IMR-90 (cell line): ENCODE measurements around the gene COL4A1. TPM values are rescaled to one million over a fixed set of nuclear protein-coding genes. Genes with fewer than 3 reads are reported as not detected.

Experiments
- ATAC-seq: fragments of 200-7000 bp; cut with Tn5 transposase; 2 replicates; pipeline ENCODE4 v1.9.1; 2020; ENCODE audit warnings: low read depth, mild to moderate bottlenecking, moderate library complexity
- BruUV-seq: library from RNA; stranded (reverse); fragments of 400-500 nt; replicated peaks from 2 replicates; lab custom pipeline; 2021; lab: Mats Ljungman, UMichigan
- CTCF ChIA-PET: fragments of 300-600 bp; formaldehyde crosslinking; extraction: SDS; loops from one replicate; lab custom pipeline; 2021; ENCODE audit warnings: antibody characterized with exemption; lab: Yijun Ruan, JAX
- POLR2A ChIA-PET: fragments of 300-600 bp; sonication (Branson Sonifier 250); formaldehyde crosslinking; loops from one replicate; lab custom pipeline; 2022; ENCODE audit warnings: antibody characterized with exemption; ENCODE audit not compliant: unreplicated experiment; lab: Charles Lee
- DNase-seq: peaks from one replicate; pipeline ENCODE4 v3.0.0; 2013
- H2AFZ ChIP-seq: replicated peaks from 2 replicates; pipeline ENCODE3; 2013; ENCODE audit warnings: low read length, mild to moderate bottlenecking; ENCODE audit not compliant: poor library complexity
- H2AK5ac ChIP-seq: 2 replicates; pipeline ENCODE4 v1.6.1; 2013; ENCODE audit warnings: low read depth, low read length, inconsistent platforms
- H2AK9ac ChIP-seq: replicated peaks from 2 replicates; pipeline ENCODE3; 2013; ENCODE audit warnings: mild to moderate bottlenecking, low read depth, low read length, moderate library complexity; ENCODE audit not compliant: poor library complexity
- H2BK120ac ChIP-seq: 2 replicates; pipeline ENCODE4 v1.6.1; 2013; ENCODE audit warnings: low read depth, low read length, inconsistent platforms
- H2BK15ac ChIP-seq: 3 replicates; pipeline ENCODE4 v1.6.1; 2013; ENCODE audit warnings: low read depth, low read length, inconsistent platforms
- H2BK20ac ChIP-seq: 2 replicates; pipeline ENCODE4 v1.6.1; 2013; ENCODE audit warnings: low read depth, mild to moderate bottlenecking, inconsistent platforms, low read length, moderate library complexity
- H2BK5ac ChIP-seq: 2 replicates; pipeline ENCODE4 v1.6.1; 2013; ENCODE audit warnings: mild to moderate bottlenecking, low read depth, low read length, inconsistent platforms; ENCODE audit not compliant: poor library complexity, severe bottlenecking
- H3K14ac ChIP-seq: replicated peaks from 2 replicates; pipeline ENCODE4 v1.6.1; 2013; ENCODE audit warnings: low read depth, low read length, inconsistent platforms
- H3K18ac ChIP-seq: 2 replicates; pipeline ENCODE4 v1.6.1; 2013; ENCODE audit warnings: low read depth, low read length, control low read depth
- H3K23ac ChIP-seq: 2 replicates; pipeline ENCODE4 v1.6.1; 2013; ENCODE audit warnings: low read depth, low read length, inconsistent platforms
- H3K27ac ChIP-seq: 2 replicates; pipeline ENCODE4 v1.5.1; 2013; ENCODE audit warnings: mild to moderate bottlenecking, control low read depth, low read length; ENCODE audit not compliant: insufficient read depth
- H3K27me3 ChIP-seq: 2 replicates; pipeline ENCODE4 v1.6.1; 2013; ENCODE audit warnings: low read length; ENCODE audit not compliant: control insufficient read depth, insufficient read depth
- H3K36me3 ChIP-seq: 2 replicates; pipeline ENCODE4 v1.6.1; 2013; ENCODE audit warnings: low read length, mixed read lengths; ENCODE audit not compliant: control insufficient read depth, insufficient read depth
- H3K4ac ChIP-seq: 2 replicates; pipeline ENCODE4 v1.6.1; 2013; ENCODE audit warnings: low read depth, low read length, inconsistent platforms
- H3K4me1 ChIP-seq: 2 replicates; pipeline ENCODE4 v1.6.1; 2013; ENCODE audit warnings: low read length, mixed read lengths; ENCODE audit not compliant: control insufficient read depth, insufficient read depth
- H3K4me2 ChIP-seq: 2 replicates; pipeline ENCODE4 v1.6.1; 2013; ENCODE audit warnings: low read depth, mild to moderate bottlenecking, control low read depth, low read length, moderate library complexity
- H3K4me3 ChIP-seq: 2 replicates; pipeline ENCODE4 v1.5.1; 2013; ENCODE audit warnings: low read depth, mild to moderate bottlenecking, control low read depth, low read length, moderate library complexity; ENCODE audit not compliant: insufficient read depth
- H3K56ac ChIP-seq: 2 replicates; pipeline ENCODE4 v1.6.1; 2013; ENCODE audit warnings: low read length, inconsistent platforms; ENCODE audit not compliant: insufficient read depth; ENCODE audit errors: extremely low read depth
- H3K79me1 ChIP-seq, 2 experiments: 2 replicates each; pipeline ENCODE4 v1.6.1; 2013; ENCODE audit warnings: low read length in 2 of 2, inconsistent platforms in 1 of 2, low read depth in 1 of 2
- H3K9ac ChIP-seq: 2 replicates; pipeline ENCODE4 v1.6.1; 2013; ENCODE audit warnings: low read depth, low read length, control low read depth
- H3K9me1 ChIP-seq: 2 replicates; pipeline ENCODE4 v1.6.1; 2013; ENCODE audit warnings: low read length, inconsistent platforms; ENCODE audit not compliant: insufficient read depth
- H3K9me3 ChIP-seq: 2 replicates; pipeline ENCODE4 v1.6.1; 2013; ENCODE audit warnings: low read length; ENCODE audit not compliant: control insufficient read depth, insufficient read depth
- H4K20me1 ChIP-seq: 2 replicates; pipeline ENCODE4 v1.6.1; 2013; ENCODE audit warnings: low read length, inconsistent platforms; ENCODE audit not compliant: insufficient read depth
- H4K5ac ChIP-seq: 2 replicates; pipeline ENCODE4 v1.6.1; 2013; ENCODE audit warnings: mild to moderate bottlenecking, low read depth, low read length, control low read depth
- H4K8ac ChIP-seq, 2 experiments: 2 replicates each; pipeline ENCODE4 v1.6.1; 2013; ENCODE audit warnings: low read depth in 2 of 2, low read length in 2 of 2, control low read depth in 1 of 2, inconsistent platforms in 1 of 2
- H4K91ac ChIP-seq: 2 replicates; pipeline ENCODE4 v1.6.1; 2013; ENCODE audit warnings: low read depth, low read length, inconsistent platforms; ENCODE audit not compliant: insufficient read depth
- BHLHE40 ChIP-seq: fragments of 150-350 bp; IDR thresholded peaks from 2 replicates; pipeline ENCODE4 v1.6.1; 2016; ENCODE audit warnings: mild to moderate bottlenecking, low read depth, low read length
- ELK1 ChIP-seq: fragments of 150-350 bp; IDR thresholded peaks from 2 replicates; pipeline ENCODE4 v1.6.1; 2016; ENCODE audit warnings: low read depth, mild to moderate bottlenecking, low read length, moderate library complexity, borderline replicate concordance
- FOS ChIP-seq: fragments of 150-350 bp; IDR thresholded peaks from 2 replicates; pipeline ENCODE4 v1.6.1; 2016; ENCODE audit warnings: low read depth, low read length
- POLR2A ChIP-seq: IDR thresholded peaks from 2 replicates; pipeline ENCODE4 v1.6.1; 2012; ENCODE audit warnings: mild to moderate bottlenecking, low read depth, low read length
- WGBS, 2 experiments: methylation state at CpG; one replicate each; pipeline versions ENCODE4 v1.1.5 to v1.1.7; 2013; ENCODE audit warnings: missing lambda C conversion rate in 2 of 2; ENCODE audit not compliant: insufficient read length in 1 of 2; ENCODE audit errors: extremely low coverage in 2 of 2; 5-methylcytosine and 5-hydroxymethylcytosine counted together
- dilution Hi-C: fragments of 300-500 bp; cut with HindIII; formaldehyde crosslinking; loops from one replicate; pipeline ENCODE4 v1.14.3; 2018; ENCODE audit warnings: low sequenced_read_pairs; ENCODE audit not compliant: unreplicated experiment
- in situ Hi-C: fragments of 300-500 bp; cut with MboI; formaldehyde crosslinking; loops from 3 replicates; pipeline ENCODE4 v1.14.3; 2019; ENCODE audit warnings: low sequenced_read_pairs, inconsistent platforms, mixed read lengths
- intact Hi-C: fragments of 100-400 bp; cut with micrococcal nuclease; formaldehyde crosslinking; loops from 2 replicates; pipeline ENCODE4 v1.10.0; 2022
- polyA plus RNA-seq, 3 experiments: library from polyadenylated mRNA; depleted of rRNA; stranded (reverse); fragments of >200 nt; gene quantifications; 2 replicates each; pipeline ENCODE4 v1.2.3, GENCODE V29; 2012; ENCODE audit warnings: low replicate concordance in 1 of 3
- total RNA-seq: library from RNA; depleted of rRNA; stranded (reverse); fragments of >200 nt; gene quantifications from 2 replicates; pipeline ENCODE4 v1.2.3, GENCODE V29; 2012

The COL4A1 gene
- total and polyA plus RNA-seq, 2 of the 4 experiments (the other 2 are of a cell fraction) = 230 to 337 TPM

- peak overlapping the region; percentile 99 for H3K14ac ChIP-seq
- dilution Hi-C loops (no loop called here), in situ Hi-C loops (no loop called here), intact Hi-C loops (loop anchor here (2.0 to 5.0 kb wide), 3 partner anchors 33 to 72 kb away; partner anchors contain the start of genes COL4A1 and COL4A2)
- H3K9ac ChIP-seq = peak overlapping the region; percentile 92
- WGBS, 2 experiments = no CpG with 5 or more reads among the region's 9 CpGs
- H2BK20ac ChIP-seq = peak overlapping the region; percentile 95
- peaks cover 53% of the 10 kb centered on the region for H3K4me1 ChIP-seq
- H2BK15ac ChIP-seq = peak overlapping the region; percentile 87
- H3K36me3 ChIP-seq = peaks cover 10% of the 10 kb centered on the region
- peak overlapping the region; percentile 97 for H3K56ac ChIP-seq
- ChIA-PET POLR2A (interaction anchor here (0.9 kb wide), 1 partner anchor 35 kb away, joined by 3 read pairs; no protein-coding TSS in a partner anchor), CTCF (no interaction called here)
- no peaks in the 10 kb centered on the region for H3K9me3 ChIP-seq
- TF ChIP-seq POLR2A (peak; percentile 17; the same call in 1 of the 2 replicates), BHLHE40 (no peak), ELK1 (no peak), FOS (no peak)
- H2AK5ac ChIP-seq = peak overlapping the region; percentile 99
- peak overlapping the region; percentile 99 for H4K91ac ChIP-seq
- ATAC-seq (no peak), DNase-seq (no peak)
- H2BK5ac ChIP-seq = peak overlapping the region; percentile 96
- H2AFZ ChIP-seq = no peak overlapping the region
- H3K9me1 ChIP-seq = peaks cover 49% of the 10 kb centered on the region
- H2BK120ac ChIP-seq = peak overlapping the region; percentile 98
- H3K27me3 ChIP-seq = no peaks in the 10 kb centered on the region
- peak overlapping the region; percentile 99 for H3K23ac ChIP-seq
- peak overlapping the region; percentile 99 for H3K4ac ChIP-seq
- H3K4me3 ChIP-seq = no peak overlapping the region
- H4K20me1 ChIP-seq = peaks cover 41% of the 10 kb centered on the region
- peak overlapping the region; percentile 95 to 96 for H4K8ac ChIP-seq
- peak overlapping the region; percentile 54 for H3K4me2 ChIP-seq
- peak overlapping the region; percentile 86 for H2AK9ac ChIP-seq
- no TSS peak for BruUV-seq
- peak overlapping the region; percentile 83 for H4K5ac ChIP-seq
- peak overlapping the region; percentile 92 for H3K18ac ChIP-seq
- H3K27ac ChIP-seq = peak overlapping the region; percentile 88
- H3K79me1 ChIP-seq = peaks cover 42 to 95% of the 10 kb centered on the region in 2 experiments
Observed at GRCh38 chr13:110339975-110340550, 33.1 kb upstream of the COL4A1 start.
